ENCODE data around the gene TTLL9. TPM values are rescaled to one million over a fixed set of nuclear protein-coding genes. Genes with fewer than 3 reads are reported as not detected.

The TTLL9 gene
- total RNA-seq, 1 donor from 2014 or later = not detected

GRCh38 chr20:31879143-31879987 is 8.9 kb downstream of the TTLL9 start:
- peak; percentile 91 to 97 for DNase-seq (ENCODE audit: low read depth in 2 of 2)

DNA sequence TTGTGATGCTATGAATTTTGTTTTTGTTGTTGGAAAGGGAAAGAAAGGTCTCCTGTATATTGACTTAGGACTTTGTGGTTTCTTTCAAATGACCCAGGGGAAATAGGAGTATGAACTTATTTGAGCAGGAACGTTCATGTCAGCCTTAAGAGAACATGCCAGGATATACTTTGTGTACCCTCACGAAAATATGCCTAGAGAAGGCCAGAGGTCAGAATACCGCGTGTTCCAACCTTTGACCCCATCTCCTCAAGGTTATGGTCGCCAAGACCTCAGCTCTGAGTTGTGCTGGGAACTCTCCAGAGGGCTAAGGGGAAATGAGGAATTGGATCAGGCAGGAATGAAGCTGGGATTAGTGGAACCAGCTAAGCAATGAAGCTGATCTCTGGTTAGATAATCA is 11.5 kb downstream of the TTLL9 start:
- DNase-seq (ENCODE audit: low read depth in 2 of 2) = no peak

DNA sequence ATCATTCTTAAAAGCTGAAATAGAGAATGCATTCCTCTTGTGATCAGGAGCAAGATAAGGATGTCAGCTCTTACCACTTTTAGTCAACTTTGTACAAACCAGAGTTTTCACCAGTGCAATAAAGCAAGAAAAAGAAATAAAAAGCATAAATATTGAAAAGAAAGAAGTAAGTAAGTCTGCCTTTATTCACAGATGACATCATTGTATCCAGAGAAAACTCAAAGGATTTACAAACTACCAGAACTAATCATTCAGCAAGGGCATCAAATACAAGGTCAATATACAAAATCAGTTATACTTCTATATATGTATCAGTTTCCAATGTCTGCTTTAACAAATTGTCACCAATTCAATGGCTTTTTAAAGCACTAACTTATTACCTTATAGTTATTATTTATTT is 13.4 kb downstream of the TTLL9 start:
- DNase-seq (ENCODE audit: low read depth in 2 of 2) = no peak

- DNase-seq (ENCODE audit: low read depth in 2 of 2) = no peak
Observed at GRCh38 chr20:31890646-31891045, 20.2 kb downstream of the TTLL9 start.

- peak; percentile 34 to 78 for DNase-seq (ENCODE audit: low read depth in 2 of 2)
Observed at GRCh38 chr20:31894980-31895675, 24.7 kb downstream of the TTLL9 start.

DNA sequence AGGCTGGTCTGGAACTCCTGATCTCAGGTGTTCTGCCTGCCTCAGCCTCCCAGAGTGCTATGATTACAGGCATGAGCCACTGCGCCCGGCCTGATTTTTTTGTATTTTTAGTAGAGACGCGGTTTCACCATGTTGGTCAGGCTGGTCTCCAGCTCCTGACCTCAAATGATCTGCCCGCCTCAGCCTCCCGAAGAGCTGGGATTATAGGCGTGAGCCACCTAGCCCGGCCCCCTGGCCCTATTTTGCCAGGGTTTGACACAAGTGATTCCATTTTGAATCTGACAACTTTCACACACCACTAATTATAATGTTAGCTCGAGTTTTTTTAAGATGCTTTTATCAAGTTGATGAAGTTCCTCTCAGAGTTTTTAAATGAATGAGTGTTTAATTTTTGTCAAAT is 25.6 kb downstream of the TTLL9 start:
- DNase-seq (ENCODE audit: low read depth in 2 of 2) = no peak

- DNase-seq (ENCODE audit: low read depth in 2 of 2) = no peak
Observed at GRCh38 chr20:31897541-31897940, 27.1 kb downstream of the TTLL9 start.

GRCh38 chr20:31901615-31902014 is 31.2 kb downstream of the TTLL9 start:
- DNase-seq (ENCODE audit: low read depth in 2 of 2) = no peak

GRCh38 chr20:31903627-31904386 is 33.4 kb downstream of the TTLL9 start:
- no peak for DNase-seq (ENCODE audit: low read depth in 2 of 2)

GRCh38 chr20:31906001-31906400 is 35.6 kb downstream of the TTLL9 start:
- no peak for DNase-seq (ENCODE audit: low read depth in 2 of 2)

DNA sequence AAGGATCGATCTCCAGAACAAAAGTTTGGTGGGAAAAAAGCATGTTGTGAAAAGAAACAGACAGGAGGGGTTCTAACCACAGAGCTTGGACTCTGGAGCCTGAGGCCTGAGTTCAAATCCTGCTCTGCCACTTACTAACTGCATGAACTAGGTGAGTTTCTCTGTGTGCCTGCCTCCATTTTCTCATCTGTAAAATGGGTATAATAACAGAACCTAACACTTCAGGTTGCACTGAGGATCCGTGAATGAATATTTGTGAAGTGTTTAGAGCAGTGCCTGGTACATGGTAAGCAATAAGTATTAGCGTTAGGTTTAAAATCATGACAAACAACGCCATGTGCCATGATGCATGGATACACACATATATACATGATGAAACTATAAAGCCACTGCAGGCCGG is 36.6 kb downstream of the TTLL9 start:
- no peak for DNase-seq (ENCODE audit: low read depth in 2 of 2)

GRCh38 chr20:31908016-31908415 is 37.6 kb downstream of the TTLL9 start:
- no peak for DNase-seq (ENCODE audit: low read depth in 2 of 2)

DNA sequence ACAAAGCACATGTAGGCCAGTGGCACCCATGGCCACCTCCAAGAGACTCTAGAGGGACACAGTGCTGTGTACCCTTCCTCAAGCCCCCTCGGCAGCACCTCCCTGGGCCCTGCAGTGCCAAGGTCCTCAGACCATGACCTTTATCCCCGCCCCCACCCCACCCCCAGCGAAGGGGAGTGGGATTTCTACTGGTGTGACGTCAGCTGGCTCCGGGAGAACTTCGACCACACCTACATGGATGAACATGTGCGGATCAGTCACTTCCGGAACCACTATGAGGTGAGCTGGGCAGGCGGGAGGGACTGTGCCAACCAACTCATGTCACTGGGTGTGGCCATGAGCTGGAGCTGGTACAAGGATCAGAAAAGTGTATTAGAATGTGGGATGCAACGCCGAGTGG is 38.0 kb downstream of the TTLL9 start:
- DNase-seq (ENCODE audit: low read depth in 2 of 2) = no peak

DNA sequence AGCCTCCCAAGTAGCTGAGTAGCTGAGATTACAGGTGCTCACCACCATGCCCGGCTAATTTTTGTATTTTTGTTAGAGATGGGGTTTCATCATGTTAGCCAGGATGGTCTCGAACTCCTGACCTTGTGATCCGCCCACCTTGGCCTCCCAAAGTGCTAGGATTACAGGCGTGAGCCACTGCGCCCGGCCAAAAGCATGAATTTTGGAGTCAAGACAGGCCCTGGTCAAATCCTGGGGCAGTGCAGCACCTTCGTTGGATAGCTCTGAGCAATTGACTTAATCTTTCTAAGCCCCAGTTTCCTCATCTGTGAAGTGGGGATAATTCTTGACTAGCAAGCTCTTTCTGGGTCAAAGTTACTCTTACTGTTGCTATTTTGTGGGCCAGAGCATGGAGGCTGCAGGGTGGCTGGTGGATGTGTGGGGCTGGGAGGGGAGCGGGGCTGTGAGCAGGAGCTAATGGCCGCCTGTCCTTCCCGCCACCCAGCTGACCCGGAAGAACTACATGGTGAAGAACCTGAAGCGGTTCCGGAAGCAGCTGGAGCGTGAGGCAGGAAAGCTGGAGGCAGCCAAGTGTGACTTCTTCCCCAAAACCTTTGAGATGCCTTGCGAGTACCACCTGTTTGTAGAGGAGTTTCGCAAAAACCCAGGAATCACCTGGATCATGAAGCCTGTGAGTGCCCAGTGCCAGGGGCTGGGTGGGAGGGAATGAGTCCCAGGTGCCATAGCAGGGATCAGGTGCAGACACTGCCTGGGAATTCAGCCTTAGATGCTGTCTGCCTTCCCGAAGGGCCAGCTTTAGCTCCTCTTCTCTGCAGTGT is 39.0 kb downstream of the TTLL9 start:
- no peak for DNase-seq (ENCODE audit: low read depth in 2 of 2)

DNA sequence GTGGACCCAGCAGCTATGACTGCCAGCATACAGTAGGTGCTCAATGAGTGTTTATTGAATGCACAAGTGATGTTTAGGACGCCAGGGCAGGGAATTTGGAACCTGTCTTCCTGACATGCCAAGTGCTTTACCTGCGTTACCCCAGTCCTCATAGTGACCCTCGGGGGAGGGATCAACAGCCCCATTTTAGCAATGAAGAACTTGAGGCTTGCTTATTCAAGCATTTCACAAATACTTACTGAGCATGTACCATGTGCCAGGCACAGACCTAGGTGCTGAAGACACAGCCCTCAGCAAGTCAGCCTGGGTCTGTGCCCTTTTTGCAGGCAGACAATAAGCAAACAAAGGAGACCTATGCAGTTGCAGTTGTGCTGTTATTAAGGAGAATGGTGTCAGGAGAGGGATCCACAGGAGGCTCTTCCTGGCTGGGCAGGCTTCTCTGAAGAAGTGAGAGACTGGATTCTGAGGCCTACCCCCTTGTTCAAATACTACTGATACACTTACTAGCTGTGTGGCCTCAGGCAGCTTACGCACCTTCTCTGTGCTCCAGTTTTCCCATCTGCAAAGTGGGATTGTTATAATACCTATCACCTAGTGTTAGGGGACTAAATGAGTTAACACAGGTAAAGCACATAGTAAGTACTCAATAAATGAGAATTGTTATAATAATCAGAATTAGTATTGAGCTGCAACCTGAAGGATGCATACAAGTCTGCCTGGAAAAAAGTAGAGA is 39.8 kb downstream of the TTLL9 start:
- DNase-seq (ENCODE audit: low read depth in 2 of 2) = no peak

DNA sequence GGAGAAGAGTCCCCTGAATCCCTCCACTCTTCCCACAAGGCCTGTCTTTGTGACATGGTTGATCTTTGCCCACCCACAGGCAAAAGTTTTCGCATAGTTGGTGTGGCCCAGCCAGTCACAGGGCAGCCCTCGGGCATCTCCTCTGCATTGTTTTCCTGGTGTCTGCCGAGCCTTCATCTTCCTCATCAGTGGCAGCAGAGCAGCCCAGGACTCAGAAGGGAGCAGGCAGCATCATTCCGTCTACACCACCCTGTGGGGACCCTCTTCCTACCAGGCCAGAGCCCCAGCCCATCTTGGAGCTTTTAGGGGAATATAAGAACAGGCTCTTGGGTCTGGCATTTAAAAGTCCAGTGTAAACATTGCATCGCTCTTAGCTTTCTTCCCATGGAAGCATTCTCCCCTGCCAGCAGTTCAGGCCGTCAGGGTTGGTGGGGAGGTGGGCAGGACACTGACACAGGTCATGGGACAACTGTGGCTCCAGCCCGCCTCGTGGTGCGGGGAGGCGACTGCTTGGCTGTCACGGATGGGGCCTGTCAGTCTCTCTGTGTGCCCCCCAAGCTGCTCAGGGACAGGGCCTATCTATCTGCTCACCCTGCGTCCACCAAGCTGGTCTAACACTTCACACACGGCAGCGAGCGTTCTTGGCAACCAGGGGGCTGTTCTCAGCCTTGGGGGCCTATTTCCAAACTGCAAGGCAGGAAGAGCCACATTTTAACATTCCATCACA is 43.2 kb downstream of the TTLL9 start:
- no peak for DNase-seq (ENCODE audit: low read depth in 2 of 2)

DNA sequence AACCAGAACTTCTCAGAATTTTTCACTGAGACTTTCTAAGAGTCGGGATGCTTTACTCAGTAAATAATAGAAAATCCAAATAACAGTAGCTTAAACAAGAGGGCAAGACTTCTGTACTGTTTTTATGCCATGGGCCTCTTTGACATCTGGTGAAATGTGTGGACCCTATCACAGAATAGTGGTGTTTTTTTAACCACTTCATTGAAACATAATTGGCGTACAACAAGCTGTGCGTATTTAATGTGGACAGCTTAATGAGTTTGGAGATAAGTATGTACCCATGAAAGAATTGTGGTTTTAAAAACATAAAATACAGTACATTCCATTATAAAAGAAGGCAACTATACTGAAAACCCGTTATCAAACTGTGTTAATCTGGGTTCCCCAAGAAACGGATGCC is 43.7 kb downstream of the TTLL9 start:
- no peak for DNase-seq (ENCODE audit: low read depth in 2 of 2)

GRCh38 chr20:31915491-31916280 is 45.3 kb downstream of the TTLL9 start:
- DNase-seq (ENCODE audit: low read depth in 2 of 2) = no peak

GRCh38 chr20:31916708-31917107 is 46.3 kb downstream of the TTLL9 start:
- DNase-seq (ENCODE audit: low read depth in 2 of 2) = no peak
